HG02938 (cell line): ENCODE data around the gene MAPK11.

ENCODE experiments used
- ATAC-seq: cut with Tn5 transposase; IDR thresholded peaks from one replicate; pipeline ENCODE4 v1.9.1; 2021; ENCODE audit warnings: mild to moderate bottlenecking, moderate library complexity; ENCODE audit not compliant: unreplicated experiment

Gene MAPK11

GRCh38 chr22:50262973-50263617 lies 7.1 kb downstream of the MAPK11 start:
- no peak for ATAC-seq

- no peak for ATAC-seq
These were observed 7.7 kb downstream of the MAPK11 start for GRCh38 chr22:50262460-50262911.

GRCh38 chr22:50261615-50262459 lies 8.3 kb downstream of the MAPK11 start, which contains the start of gene MAPK12:
Gene MAPK12 (minus strand): TSS chr22:50261683. CDS start chr22:50261509, 174 bp downstream.
- ATAC-seq, result no peak

- ATAC-seq, result no peak
These were observed 9.2 kb downstream of the MAPK11 start for GRCh38 chr22:50260801-50261614.

GRCh38 chr22:50260434-50260800 lies 9.8 kb downstream of the MAPK11 start:
- no peak for ATAC-seq

GRCh38 chr22:50259302-50259701 lies 10.9 kb downstream of the MAPK11 start:
- ATAC-seq, result no peak

- ATAC-seq, result no peak
These were observed 11.6 kb downstream of the MAPK11 start for GRCh38 chr22:50258361-50259292.

GRCh38 chr22:50257451-50258360 lies 12.5 kb downstream of the MAPK11 start:
- no peak for ATAC-seq

- ATAC-seq, result no peak
These were observed 13.1 kb downstream of the MAPK11 start for GRCh38 chr22:50257041-50257440.

- ATAC-seq, result no peak
These were observed 13.8 kb downstream of the MAPK11 start for GRCh38 chr22:50256258-50256862.

- ATAC-seq, result no peak
These were observed 14.6 kb downstream of the MAPK11 start for GRCh38 chr22:50255607-50256006.

GRCh38 chr22:50255099-50255498 lies 15.1 kb downstream of the MAPK11 start:
- ATAC-seq, result no peak

GRCh38 chr22:50253941-50254340 lies 16.2 kb downstream of the MAPK11 start:
- no peak for ATAC-seq

GRCh38 chr22:50253046-50253915 lies 16.9 kb downstream of the MAPK11 start:
- ATAC-seq, result no peak

- ATAC-seq, result no peak
These were observed 17.8 kb downstream of the MAPK11 start for GRCh38 chr22:50252082-50253045.

- ATAC-seq, result no peak
These were observed 18.6 kb downstream of the MAPK11 start for GRCh38 chr22:50251477-50252081.
